ENCODE data around the gene OR52R1.

- TF ChIP-seq CTCF (IDR thresholded peaks at IDR 0.05) (no peak), POLR2A (IDR thresholded peaks at IDR 0.05) (no peak)
Measured at GRCh38 chr11:4804280-4804679, at the start of gene OR52R1.

All from adrenal gland (tissue), 5 donors.